Subcutaneous abdominal adipose tissue (tissue), 5 donors: Measurements from ENCODE around the gene KDM1A.

ENCODE experiments used
- H3K27ac ChIP-seq: one replicate; pipeline ENCODE4 v1.7.0; 2013; ENCODE audit warnings: low read depth, mild to moderate bottlenecking, inconsistent platforms, low read length, moderate library complexity
- H3K27me3 ChIP-seq, 5 donors: one replicate each; pipeline ENCODE4 v1.7.0; 2013; ENCODE audit warnings: low read length in 5 of 5, inconsistent platforms in 1 of 5; ENCODE audit not compliant: control insufficient read depth in 5 of 5, insufficient read depth in 4 of 5
- H3K36me3 ChIP-seq, 5 donors: one replicate each; pipeline ENCODE4 v1.7.0; 2013; ENCODE audit warnings: low read length in 5 of 5; ENCODE audit not compliant: control insufficient read depth in 5 of 5, insufficient read depth in 5 of 5
- H3K4me1 ChIP-seq, 5 donors: one replicate each; pipeline ENCODE4 v1.7.0; 2013; ENCODE audit warnings: low read length in 5 of 5, mild to moderate bottlenecking in 3 of 5, moderate library complexity in 1 of 5; ENCODE audit not compliant: control insufficient read depth in 5 of 5, insufficient read depth in 5 of 5
- H3K4me3 ChIP-seq, 5 donors: one replicate each; pipeline ENCODE4 v1.7.0; 2013; ENCODE audit warnings: low read length in 5 of 5, low read depth in 1 of 5
- H3K9ac ChIP-seq, 5 donors: one replicate each; pipeline ENCODE4 v1.7.0; 2013; ENCODE audit warnings: low read length in 5 of 5, mild to moderate bottlenecking in 4 of 5, moderate library complexity in 3 of 5
- H3K9me3 ChIP-seq, 5 donors: one replicate each; pipeline ENCODE4 v1.7.0; 2013; ENCODE audit warnings: low read length in 5 of 5; ENCODE audit not compliant: control insufficient read depth in 5 of 5
- donor health status: healthy.
- donor health status: healthy.
- donor health status: healthy.
- donor health status: healthy.
- donor health status: healthy.

Gene KDM1A

DNA sequence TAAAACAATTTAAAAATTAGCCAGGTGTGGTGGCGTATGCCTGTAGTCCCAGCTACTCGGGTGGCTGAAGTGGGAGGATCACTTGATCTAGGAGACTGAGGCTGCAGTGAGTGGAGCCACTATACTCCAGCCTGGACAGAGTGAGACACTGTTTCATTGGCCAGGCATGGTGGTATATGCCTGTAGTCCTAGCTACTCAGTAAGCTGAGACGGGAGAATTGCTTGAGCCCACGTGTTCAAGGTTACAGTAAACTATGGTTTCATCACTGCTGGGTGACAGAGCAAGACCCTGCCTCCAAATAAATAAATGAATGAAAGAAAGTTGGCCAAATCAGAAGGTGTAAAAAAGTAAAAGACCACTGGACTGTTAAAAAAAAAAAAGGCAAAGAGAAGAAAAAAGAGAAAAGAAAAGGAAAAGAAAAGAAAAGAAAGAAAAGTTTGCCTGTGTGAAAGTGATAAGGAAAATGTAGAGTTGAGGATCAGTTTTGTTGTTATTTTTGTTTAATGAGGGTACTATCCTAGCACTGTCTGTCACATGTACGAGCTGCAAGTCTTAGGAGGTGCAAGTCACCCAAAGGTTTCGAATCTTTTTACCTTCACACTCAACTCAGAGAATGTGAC, 97.1 kb downstream of the KDM1A start:
- no peaks in the 10 kb centered on the region for H3K36me3 ChIP-seq
- no peaks in the 10 kb centered on the region for H3K9me3 ChIP-seq
- no peak overlapping the region for H3K4me3 ChIP-seq
- peaks cover 4 to 43% (median 39%) of the 10 kb centered on the region in 5 donors for H3K4me1 ChIP-seq
- no peaks in the 10 kb centered on the region for H3K27me3 ChIP-seq
- H3K9ac ChIP-seq = no peak overlapping the region
- no peak overlapping the region for H3K27ac ChIP-seq

DNA sequence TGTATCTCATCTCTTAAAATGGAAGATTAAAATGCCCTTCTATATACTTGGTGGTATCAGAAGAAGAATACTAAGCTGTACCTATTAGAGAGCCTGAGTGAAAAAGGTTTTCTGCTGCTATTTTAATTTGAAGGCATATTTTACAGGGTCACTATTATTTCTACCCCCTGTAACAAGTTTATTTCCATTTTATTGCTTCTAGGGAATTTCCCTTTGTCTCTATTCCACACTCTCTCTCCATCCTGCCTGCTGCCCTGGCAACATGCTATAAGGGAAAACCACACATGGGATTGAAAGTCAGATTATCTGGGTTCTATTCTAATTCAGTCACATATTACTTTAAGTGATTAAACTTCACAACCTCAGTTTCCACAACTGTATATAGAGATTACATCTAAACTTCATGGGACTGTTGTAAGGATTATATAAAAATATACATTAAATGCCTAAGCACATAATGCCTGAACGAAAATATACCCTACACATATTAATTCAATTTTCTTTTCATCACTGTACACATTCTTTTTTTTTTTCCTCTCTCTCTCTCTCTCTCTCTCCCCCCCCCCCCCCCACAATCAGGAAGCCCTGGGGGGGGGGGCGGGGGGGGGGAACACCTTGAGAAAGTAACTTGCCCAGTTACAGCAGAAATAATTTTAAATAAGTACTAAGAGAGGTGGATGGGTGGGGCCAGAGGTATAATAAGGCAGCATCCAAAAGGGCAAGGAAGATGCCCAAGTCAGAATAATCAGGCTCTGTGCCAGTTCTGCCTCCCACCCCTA, 97.8 kb downstream of the KDM1A start:
- H3K9ac ChIP-seq = no peak overlapping the region
- no peaks in the 10 kb centered on the region for H3K27me3 ChIP-seq
- H3K27ac ChIP-seq = no peak overlapping the region
- no peaks in the 10 kb centered on the region for H3K36me3 ChIP-seq
- H3K9me3 ChIP-seq = no peaks in the 10 kb centered on the region
- peaks cover 3 to 41% (median 36%) of the 10 kb centered on the region in 5 donors for H3K4me1 ChIP-seq
- H3K4me3 ChIP-seq = no peak overlapping the region

DNA sequence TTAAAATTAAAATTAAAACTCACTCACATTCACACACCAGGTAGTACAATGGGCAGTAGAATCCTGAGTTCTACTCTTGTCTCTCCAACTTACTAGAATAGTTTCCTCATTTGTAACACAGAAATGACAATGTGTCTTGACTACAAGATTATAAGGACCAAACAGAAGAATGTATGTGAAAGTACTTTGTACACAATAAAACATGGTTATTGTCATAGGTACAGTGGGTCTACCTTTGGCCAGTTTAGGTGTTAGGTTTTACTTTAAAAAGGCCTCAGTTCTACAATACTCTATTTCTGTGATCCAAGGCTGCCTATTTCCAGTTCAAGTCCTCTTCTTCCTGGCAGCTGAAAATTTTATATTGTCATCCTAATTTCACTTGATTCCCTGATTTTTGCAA, 99.1 kb downstream of the KDM1A start:
- Histone ChIP-seq H3K27ac (no peak overlapping the region), H3K9ac (no peak overlapping the region), H3K27me3 (no peaks in the 10 kb centered on the region), H3K36me3 (no peaks in the 10 kb centered on the region), H3K9me3 (no peaks in the 10 kb centered on the region), H3K4me1 (peaks cover 3 to 46% (median 35%) of the 10 kb centered on the region in 5 donors), H3K4me3 (no peak overlapping the region)

DNA sequence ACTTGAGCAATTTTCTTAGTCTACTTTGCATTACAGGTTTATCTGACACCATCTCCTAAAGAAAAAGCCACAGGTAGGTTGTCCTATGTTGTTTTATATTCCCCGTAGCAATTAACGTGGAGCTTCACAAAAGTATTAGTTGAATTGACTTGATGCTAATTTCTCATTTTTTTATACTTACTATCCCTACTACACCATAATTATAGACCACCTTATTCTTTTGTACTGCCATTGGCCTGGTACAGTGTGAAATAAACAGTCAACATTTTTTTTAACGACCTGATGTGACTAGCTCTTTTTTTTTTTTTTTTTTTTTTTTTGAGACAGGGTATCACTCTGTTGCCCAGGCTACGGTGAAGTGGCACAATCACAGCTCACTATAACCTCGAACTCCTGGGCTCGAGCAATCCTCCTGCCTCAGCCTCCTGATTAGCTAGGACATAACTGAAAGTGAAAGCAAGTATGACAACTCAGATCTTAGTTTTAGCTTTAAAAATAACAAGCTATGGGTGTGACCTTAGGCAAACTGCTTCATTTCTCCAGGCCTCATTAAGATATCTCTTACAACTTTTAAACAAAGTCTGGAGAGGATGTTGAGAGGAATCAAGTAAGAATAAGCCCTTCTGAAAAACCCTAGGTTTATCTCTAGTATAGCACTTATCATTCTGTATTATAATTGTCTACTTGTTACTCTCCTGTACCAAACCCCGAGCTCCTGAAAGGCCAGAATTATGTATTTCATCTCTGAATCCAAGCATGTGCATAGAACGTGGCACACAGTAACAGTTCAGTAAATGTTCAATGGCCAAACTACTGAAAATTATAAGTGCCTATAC, 99.9 kb downstream of the KDM1A start:
- H3K4me1 ChIP-seq = peaks cover 3 to 46% (median 39%) of the 10 kb centered on the region in 5 donors
- peak overlapping the region; percentile 52 for H3K27ac ChIP-seq
- peak overlapping the region; percentile 10 to 43 (median 37) for H3K4me3 ChIP-seq
- peak overlapping the region in 2 of 5 donors; percentile 56 to 62 for H3K9ac ChIP-seq
- no peaks in the 10 kb centered on the region for H3K27me3 ChIP-seq
- no peaks in the 10 kb centered on the region for H3K9me3 ChIP-seq
- H3K36me3 ChIP-seq = no peaks in the 10 kb centered on the region

DNA sequence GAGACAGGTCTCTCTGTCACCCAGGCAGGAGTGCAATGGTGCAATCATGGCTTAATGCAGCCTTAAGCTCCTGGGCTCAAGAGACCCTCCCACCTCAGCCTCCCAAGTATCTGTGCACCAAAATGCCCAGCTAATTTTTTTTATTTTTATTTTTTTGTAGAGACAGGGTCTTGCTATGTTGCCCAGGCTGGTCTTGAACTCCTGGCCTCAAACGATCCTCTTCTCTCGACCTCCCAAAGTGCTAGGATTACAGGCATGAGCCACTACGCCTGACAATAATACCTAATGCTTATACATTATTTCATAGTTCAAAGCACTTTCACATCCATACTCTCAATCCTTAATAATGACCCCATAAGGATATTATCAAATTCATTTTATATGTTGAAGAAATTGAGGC, 101.1 kb downstream of the KDM1A start:
- peaks cover 3 to 43% (median 31%) of the 10 kb centered on the region in 5 donors for H3K4me1 ChIP-seq

DNA sequence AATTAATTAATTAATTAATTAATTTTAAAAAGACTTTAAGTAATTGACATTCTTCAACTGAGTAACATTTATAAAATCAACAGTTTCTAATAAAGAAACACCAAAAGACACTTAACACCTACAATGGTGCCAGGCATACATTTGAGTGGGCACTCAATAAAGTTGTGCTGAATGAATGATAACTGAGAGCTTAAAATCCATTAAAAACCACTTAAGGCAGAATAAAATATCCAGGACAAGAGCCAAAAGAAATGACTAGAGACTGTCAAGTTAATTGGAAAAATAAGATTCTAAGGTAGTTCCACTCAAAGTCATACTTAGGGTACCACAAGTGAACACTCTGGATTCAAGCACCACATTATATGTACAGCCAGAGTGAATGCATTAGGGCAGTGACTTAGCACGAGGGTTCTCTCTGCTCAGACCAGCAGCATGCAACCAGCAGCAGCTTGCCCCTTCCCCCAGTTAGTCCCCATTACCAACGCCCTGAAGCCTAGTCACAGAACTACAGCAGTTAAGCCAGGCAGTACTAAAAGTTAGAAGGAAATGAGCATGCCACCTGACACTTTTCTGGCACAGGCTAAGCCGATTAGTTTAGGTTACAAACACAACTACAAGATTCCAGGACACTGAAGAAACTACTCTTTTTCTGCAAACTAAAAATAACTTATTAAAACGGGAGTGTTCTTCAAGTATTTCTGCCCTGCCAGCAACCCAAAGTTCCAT, 102.9 kb downstream of the KDM1A start:
- H3K27me3 ChIP-seq = no peaks in the 10 kb centered on the region
- H3K27ac ChIP-seq = peak overlapping the region; percentile 45

More for the DNA sequence above, 101.1 kb downstream of the KDM1A start:
- Histone ChIP-seq H3K27ac (peak overlapping the region; percentile 25), H3K9me3 (no peaks in the 10 kb centered on the region), H3K9ac (no peak overlapping the region), H3K36me3 (no peaks in the 10 kb centered on the region), H3K4me3 (no peak overlapping the region), H3K27me3 (no peaks in the 10 kb centered on the region)

DNA sequence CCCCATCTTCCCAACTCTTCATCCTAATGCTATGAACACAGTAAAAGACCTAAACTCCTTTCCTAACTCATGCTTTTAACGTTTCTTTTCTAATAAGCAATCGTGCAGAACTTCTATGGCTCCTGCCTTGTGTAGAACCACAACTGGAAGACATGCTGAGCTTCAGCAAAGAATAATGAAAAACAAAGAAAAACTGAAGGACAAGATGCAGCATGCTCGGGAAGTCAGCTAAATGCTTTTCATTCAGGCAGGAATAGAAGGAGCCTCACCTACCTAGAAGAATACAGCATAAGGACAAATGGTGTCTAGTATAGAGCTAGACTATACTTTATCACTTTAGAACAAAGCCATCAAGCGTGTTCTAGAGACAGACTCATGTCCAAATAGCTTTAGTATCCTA, 103.5 kb downstream of the KDM1A start:
- Histone ChIP-seq H3K4me1 (peaks cover 3 to 59% (median 49%) of the 10 kb centered on the region in 5 donors), H3K4me3 (peak overlapping the region; percentile 2 to 38 (median 31))

More for the DNA sequence above, 102.9 kb downstream of the KDM1A start:
- Histone ChIP-seq H3K9ac (peak overlapping the region in 1 of 5 donors; percentile 26), H3K9me3 (no peaks in the 10 kb centered on the region), H3K4me1 (peaks cover 3 to 58% (median 49%) of the 10 kb centered on the region in 5 donors), H3K36me3 (no peaks in the 10 kb centered on the region), H3K4me3 (peak overlapping the region; percentile 2 to 38 (median 31))

DNA sequence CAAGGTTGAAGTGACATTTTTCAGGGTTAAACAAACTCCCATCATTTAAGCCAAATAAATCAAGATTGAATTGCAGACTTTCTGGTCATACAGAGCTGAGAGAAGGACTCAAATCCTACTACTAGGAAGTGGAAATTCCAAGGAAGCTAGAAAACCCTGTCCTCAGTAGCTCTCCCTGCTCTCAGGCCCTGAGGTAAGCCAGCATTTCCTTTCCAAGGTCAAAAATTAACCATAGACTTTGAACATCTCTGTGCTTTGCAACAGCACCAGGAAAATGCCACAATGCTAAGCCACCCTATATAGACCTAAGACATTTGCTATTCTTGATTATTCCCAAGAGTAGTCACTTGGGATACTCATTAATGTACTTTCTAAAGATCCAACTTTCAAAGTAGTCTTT, 104.3 kb downstream of the KDM1A start:
- no peak overlapping the region for H3K4me3 ChIP-seq
- H3K9ac ChIP-seq = no peak overlapping the region
- no peaks in the 10 kb centered on the region for H3K27me3 ChIP-seq
- no peaks in the 10 kb centered on the region for H3K36me3 ChIP-seq
- peaks cover 3 to 59% (median 49%) of the 10 kb centered on the region in 5 donors for H3K4me1 ChIP-seq
- H3K27ac ChIP-seq = no peak overlapping the region
- H3K9me3 ChIP-seq = no peaks in the 10 kb centered on the region

More for the DNA sequence above, 103.5 kb downstream of the KDM1A start:
- H3K36me3 ChIP-seq = no peaks in the 10 kb centered on the region
- peak overlapping the region; percentile 45 for H3K27ac ChIP-seq
- H3K9ac ChIP-seq = peak overlapping the region in 1 of 5 donors; percentile 26
- no peaks in the 10 kb centered on the region for H3K9me3 ChIP-seq
- H3K27me3 ChIP-seq = no peaks in the 10 kb centered on the region

DNA sequence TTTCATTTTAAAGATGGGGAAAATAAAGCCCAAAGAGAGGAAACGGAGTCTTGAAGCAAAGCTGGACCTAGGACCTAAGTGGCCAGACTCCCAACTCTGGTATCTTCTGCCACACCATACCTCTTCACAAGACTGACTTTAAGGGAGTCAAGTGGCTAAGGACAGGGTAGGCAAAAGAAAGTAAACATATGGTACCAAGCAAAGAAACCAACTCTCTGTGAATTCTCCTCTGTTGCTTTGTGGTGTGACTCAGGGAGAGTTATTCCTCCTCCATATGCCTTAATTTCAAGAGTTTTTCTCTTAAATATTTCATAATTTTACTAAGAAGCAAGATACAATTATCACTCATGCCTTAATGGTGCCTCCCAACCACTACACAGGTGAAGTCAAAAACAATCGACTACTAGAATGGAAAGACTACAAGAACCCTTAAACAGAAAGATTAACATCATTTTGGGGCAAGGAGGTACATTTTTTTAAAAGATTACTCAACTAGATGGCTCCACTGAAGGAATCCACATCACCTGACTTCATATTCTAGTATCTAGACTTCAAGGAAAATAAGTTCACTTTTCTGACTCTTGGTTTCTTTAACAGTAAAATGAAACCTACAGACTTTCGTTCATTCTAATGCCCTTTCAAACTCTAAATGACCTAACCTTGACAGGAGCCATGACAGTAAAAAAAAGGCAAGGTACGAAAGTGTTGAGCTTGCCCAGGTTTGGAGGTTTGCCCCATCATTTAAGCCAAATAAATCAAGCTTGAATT, 105.2 kb downstream of the KDM1A start:
- Histone ChIP-seq H3K4me3 (no peak overlapping the region), H3K27ac (no peak overlapping the region), H3K9me3 (no peaks in the 10 kb centered on the region), H3K27me3 (no peaks in the 10 kb centered on the region), H3K36me3 (no peaks in the 10 kb centered on the region), H3K9ac (no peak overlapping the region), H3K4me1 (peaks cover 3 to 53% (median 40%) of the 10 kb centered on the region in 5 donors)
